HCT116 (cell line): Measurements from ENCODE around the gene KLK5. TPM values are rescaled to one million over a fixed set of nuclear protein-coding genes. Genes with fewer than 3 reads are reported as not detected.

ENCODE experiments used
- ATAC-seq: fragments of 200-7000 bp; cut with Tn5 transposase; 2 replicates; pipeline ENCODE4 v1.9.1; 2020; ENCODE audit warnings: mild to moderate bottlenecking, moderate library complexity
- BruUV-seq: library from RNA; stranded (reverse); fragments of 400-500 nt; replicated peaks from 2 replicates; lab custom pipeline; 2021; lab: Mats Ljungman, UMichigan
- CTCF ChIA-PET: fragments of 300-600 bp; sonication (Branson Sonifier 250); formaldehyde crosslinking; loops from one replicate; lab custom pipeline; 2021; ENCODE audit warnings: antibody characterized with exemption; lab: Charles Lee
- POLR2A ChIA-PET: fragments of 300-600, 350-600 bp; sonication (Branson Sonifier 250); formaldehyde crosslinking; loops from one replicate; lab custom pipeline; 2021; ENCODE audit warnings: antibody characterized with exemption; lab: Charles Lee
- RAD21 ChIA-PET, 2 experiments: fragments of 300-600 bp; sonication (Branson Sonifier 250); formaldehyde crosslinking; loops; one replicate each; lab custom pipeline; 2023; ENCODE audit warnings: low total read pairs in 2 of 2; ENCODE audit not compliant: uncharacterized antibody in 2 of 2, unreplicated experiment in 2 of 2, low non-redundant PET in 1 of 2; lab: Charles Lee
- DNase-seq: peaks from one replicate; pipeline ENCODE4 v3.0.0-alpha.2; 2010; ENCODE audit warnings: low read depth, low spot score
- H2AFZ ChIP-seq: fragments of 200-600 bp; shearing (Covaris generic), sonication (generic); 2 replicates; pipeline ENCODE4 v1.6.1; 2017; ENCODE audit warnings: low read depth, mixed run types, mixed read lengths, antibody characterized with exemption, low read length; ENCODE audit not compliant: poor library complexity, severe bottlenecking
- H3K27ac ChIP-seq: 2 replicates; pipeline ENCODE4 v1.5.1; 2012; ENCODE audit warnings: low read depth, low read length
- H3K27me3 ChIP-seq: fragments of 200-600 bp; sonication (generic); 2 replicates; pipeline ENCODE4 v1.6.1; 2016; ENCODE audit warnings: mixed run types, low read length, mixed read lengths; ENCODE audit not compliant: insufficient read depth
- H3K36me3 ChIP-seq, 2 experiments: fragments of 200-500 bp in 1 of 2; fragments of 200-600 bp in 1 of 2; sonication (Bioruptor generic) in 1 of 2; sonication (generic) in 1 of 2; 2 replicates each; pipeline versions ENCODE4 v1.5.1 to v1.6.1; 2014 to 2016; ENCODE audit warnings: low read length in 2 of 2, inconsistent platforms in 1 of 2, mixed read lengths in 1 of 2, mixed run types in 1 of 2; ENCODE audit not compliant: insufficient read depth in 2 of 2, control insufficient read depth in 1 of 2
- H3K4me1 ChIP-seq, 2 experiments: fragments of 200-600 bp in 1 of 2; sonication (generic) in 1 of 2; 2 replicates each; pipeline versions ENCODE4 v1.5.1 to v1.6.1; 2012 to 2017; ENCODE audit warnings: low read length in 2 of 2, inconsistent platforms in 1 of 2, mild to moderate bottlenecking in 1 of 2, mixed read lengths in 1 of 2, mixed run types in 1 of 2, moderate library complexity in 1 of 2; ENCODE audit not compliant: insufficient read depth in 2 of 2, control insufficient read depth in 1 of 2
- H3K4me2 ChIP-seq: fragments of 200-600 bp; sonication (generic); 2 replicates; pipeline ENCODE4 v1.6.1; 2017; ENCODE audit warnings: mixed run types, low read length, mixed read lengths
- H3K4me3 ChIP-seq, 2 experiments: fragments of 200-600 bp in 1 of 2; sonication (generic) in 1 of 2; replicated peaks in 1 of 2; 2 replicates each; pipeline ENCODE4 v1.5.1; 2011 to 2016; ENCODE audit warnings: low read length in 2 of 2, control low read depth in 1 of 2, low read depth in 1 of 2, mild to moderate bottlenecking in 1 of 2, mixed read lengths in 1 of 2, mixed run types in 1 of 2
- H3K79me2 ChIP-seq: fragments of 200-600 bp; sonication (generic); 2 replicates; pipeline ENCODE4 v1.6.1; 2017; ENCODE audit warnings: mild to moderate bottlenecking, mixed run types, low read length, moderate library complexity, mixed read lengths; ENCODE audit not compliant: insufficient read depth
- H3K9ac ChIP-seq: fragments of 200-600 bp; sonication (generic); 2 replicates; pipeline ENCODE4 v1.6.1; 2016; ENCODE audit warnings: low read length, mixed read lengths
- H3K9me2 ChIP-seq: fragments of 200-600 bp; sonication (generic), shearing (Covaris generic); 2 replicates; pipeline ENCODE4 v1.6.1; 2017; ENCODE audit warnings: mixed run types, mild to moderate bottlenecking, moderate library complexity; ENCODE audit not compliant: insufficient read depth
- H3K9me3 ChIP-seq, 2 experiments: fragments of 200-500 bp in 1 of 2; fragments of 200-600 bp in 1 of 2; sonication (Bioruptor generic) in 1 of 2; sonication (generic) in 1 of 2; 2 replicates each; pipeline ENCODE4 v1.6.1; 2014 to 2017; ENCODE audit warnings: low read length in 2 of 2, mixed read lengths in 2 of 2, inconsistent platforms in 1 of 2, low read depth in 1 of 2, mild to moderate bottlenecking in 1 of 2, mixed run types in 1 of 2, moderate library complexity in 1 of 2; ENCODE audit not compliant: control insufficient read depth in 1 of 2, insufficient read depth in 1 of 2
- H4K20me1 ChIP-seq: fragments of 200-600 bp; sonication (generic), shearing (Covaris generic); 2 replicates; pipeline ENCODE4 v1.6.1; 2017; ENCODE audit warnings: mixed run types, mild to moderate bottlenecking, moderate library complexity; ENCODE audit not compliant: insufficient read depth
- CEBPB ChIP-seq: IDR thresholded peaks from 2 replicates; pipeline ENCODE4 v1.6.1; 2012; ENCODE audit warnings: low read depth
- EGR1 ChIP-seq: IDR thresholded peaks from 2 replicates; pipeline ENCODE4 v1.6.1; 2012; ENCODE audit warnings: low read depth
- ELF1 ChIP-seq: IDR thresholded peaks from 2 replicates; pipeline ENCODE4 v1.6.1; 2012; ENCODE audit warnings: low read depth, borderline replicate concordance
- EZH2phosphoT487 ChIP-seq: fragments of 200-600 bp; IDR thresholded peaks from 2 replicates; pipeline ENCODE4 v1.6.1; 2018; ENCODE audit warnings: antibody characterized with exemption, borderline replicate concordance
- POLR2AphosphoS5 ChIP-seq: IDR thresholded peaks from 2 replicates; pipeline ENCODE4 v1.6.1; 2011; ENCODE audit warnings: mild to moderate bottlenecking, low read depth, low read length, moderate library complexity
- RAD21 ChIP-seq: IDR thresholded peaks from 2 replicates; pipeline ENCODE4 v1.6.1; 2012; ENCODE audit warnings: low read depth, mild to moderate bottlenecking
- ZFX ChIP-seq: fragments of 450-650 bp; IDR thresholded peaks from 2 replicates; pipeline ENCODE4 v1.6.1; 2017
- ZNF274 ChIP-seq: fragments of 200-500 bp; sonication (Bioruptor generic); IDR thresholded peaks from 2 replicates; pipeline ENCODE4 v1.6.1; 2014; ENCODE audit warnings: mild to moderate bottlenecking, low read depth, low read length, inconsistent platforms
- intact Hi-C: fragments of 100-400 bp; cut with micrococcal nuclease; formaldehyde crosslinking; loops from 2 replicates; pipeline ENCODE4 v1.10.0; 2022
- total RNA-seq: library from RNA; stranded (reverse); gene quantifications from one replicate; pipeline ENCODE4 v1.2.1, GENCODE V29; 2021; ENCODE audit not compliant: unreplicated experiment
- TF ChIP-seq, protein P1 (sequence below): IDR thresholded peaks from 2 replicates; pipeline ENCODE4 v1.6.1; 2012; ENCODE audit warnings: low read depth
- TF ChIP-seq, protein P2 (sequence below): IDR thresholded peaks from 2 replicates; pipeline ENCODE4 v1.6.1; 2011; ENCODE audit warnings: mild to moderate bottlenecking, low read length, moderate library complexity; ENCODE audit not compliant: insufficient replicate concordance; ENCODE audit errors: extremely low read depth

The KLK5 gene
- total RNA-seq, 1 experiment from 2014 or later, result 1.2 TPM

DNA sequence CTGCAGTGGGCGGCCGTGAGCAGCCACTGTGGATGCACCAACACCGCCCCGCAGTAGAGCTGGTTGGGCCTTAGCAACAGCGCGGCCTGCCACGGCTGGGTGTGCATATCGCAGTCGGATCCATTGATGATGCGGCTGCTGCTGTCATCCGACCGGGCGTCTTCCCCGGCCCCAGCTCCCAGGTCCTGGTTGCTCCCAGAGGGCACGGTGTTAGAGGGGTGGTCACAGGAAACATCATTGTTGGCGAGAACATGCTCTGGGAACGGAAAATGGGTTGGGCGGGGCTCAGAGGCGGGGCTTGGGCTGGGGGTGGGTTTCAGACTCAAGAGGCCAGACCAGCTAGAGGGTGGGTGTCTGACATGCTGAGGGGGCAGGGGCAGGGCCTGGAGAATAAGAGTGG is 3.0 kb downstream of the KLK5 start (continued):
- TF ChIP-seq, protein P1, sequence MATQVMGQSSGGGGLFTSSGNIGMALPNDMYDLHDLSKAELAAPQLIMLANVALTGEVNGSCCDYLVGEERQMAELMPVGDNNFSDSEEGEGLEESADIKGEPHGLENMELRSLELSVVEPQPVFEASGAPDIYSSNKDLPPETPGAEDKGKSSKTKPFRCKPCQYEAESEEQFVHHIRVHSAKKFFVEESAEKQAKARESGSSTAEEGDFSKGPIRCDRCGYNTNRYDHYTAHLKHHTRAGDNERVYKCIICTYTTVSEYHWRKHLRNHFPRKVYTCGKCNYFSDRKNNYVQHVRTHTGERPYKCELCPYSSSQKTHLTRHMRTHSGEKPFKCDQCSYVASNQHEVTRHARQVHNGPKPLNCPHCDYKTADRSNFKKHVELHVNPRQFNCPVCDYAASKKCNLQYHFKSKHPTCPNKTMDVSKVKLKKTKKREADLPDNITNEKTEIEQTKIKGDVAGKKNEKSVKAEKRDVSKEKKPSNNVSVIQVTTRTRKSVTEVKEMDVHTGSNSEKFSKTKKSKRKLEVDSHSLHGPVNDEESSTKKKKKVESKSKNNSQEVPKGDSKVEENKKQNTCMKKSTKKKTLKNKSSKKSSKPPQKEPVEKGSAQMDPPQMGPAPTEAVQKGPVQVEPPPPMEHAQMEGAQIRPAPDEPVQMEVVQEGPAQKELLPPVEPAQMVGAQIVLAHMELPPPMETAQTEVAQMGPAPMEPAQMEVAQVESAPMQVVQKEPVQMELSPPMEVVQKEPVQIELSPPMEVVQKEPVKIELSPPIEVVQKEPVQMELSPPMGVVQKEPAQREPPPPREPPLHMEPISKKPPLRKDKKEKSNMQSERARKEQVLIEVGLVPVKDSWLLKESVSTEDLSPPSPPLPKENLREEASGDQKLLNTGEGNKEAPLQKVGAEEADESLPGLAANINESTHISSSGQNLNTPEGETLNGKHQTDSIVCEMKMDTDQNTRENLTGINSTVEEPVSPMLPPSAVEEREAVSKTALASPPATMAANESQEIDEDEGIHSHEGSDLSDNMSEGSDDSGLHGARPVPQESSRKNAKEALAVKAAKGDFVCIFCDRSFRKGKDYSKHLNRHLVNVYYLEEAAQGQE, result no peak
- no peak for TF ChIP-seq RAD21

DNA sequence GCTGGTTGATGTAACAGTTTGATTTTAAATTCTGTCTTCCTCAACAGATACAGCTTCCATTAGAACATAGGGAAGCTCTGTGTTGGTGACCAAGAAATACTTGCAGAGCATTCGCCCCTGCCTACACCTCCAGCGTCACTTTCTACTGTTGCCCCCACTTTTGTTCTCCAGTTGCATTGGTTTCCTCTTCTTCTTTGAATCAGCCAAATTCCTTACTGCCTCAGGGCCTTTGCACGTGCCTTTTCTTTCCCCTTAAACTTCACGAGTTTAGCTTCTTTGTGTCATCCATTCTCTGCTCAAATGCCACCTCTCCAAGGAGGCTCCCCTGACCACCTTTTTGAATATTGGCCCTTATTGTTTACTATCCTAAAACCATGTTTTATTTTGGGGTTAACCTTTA is 5.7 kb downstream of the KLK5 start:
- H3K79me2 ChIP-seq, result no peaks in the 10 kb centered on the region
- H3K9ac ChIP-seq, result no peak overlapping the region
- RAD21 ChIA-PET, result no interaction called here
- CTCF ChIA-PET, result interaction anchor here (0.5 to 1.1 kb wide), 2 partner anchors 25 to 165 kb away, joined by 3 to 4 read pairs; no protein-coding TSS in a partner anchor
- ATAC-seq (no peak), DNase-seq (no peak)
- H3K27ac ChIP-seq, result no peak overlapping the region
- intact Hi-C loops, result no loop called here
- H3K4me2 ChIP-seq, result no peak overlapping the region
- H4K20me1 ChIP-seq, result no peaks in the 10 kb centered on the region
- no TSS peak for BruUV-seq
- peaks cover 2 to 12% of the 10 kb centered on the region in 2 experiments; a peak in 3 of 4 replicates for H3K4me1 ChIP-seq
- no peak overlapping the region for H3K4me3 ChIP-seq
- H3K9me3 ChIP-seq, result no peaks in the 10 kb centered on the region
- H3K27me3 ChIP-seq, result no peaks in the 10 kb centered on the region
- no peak for TF ChIP-seq POLR2AphosphoS5
- no peak for TF ChIP-seq CEBPB
- TF ChIP-seq, protein P2, sequence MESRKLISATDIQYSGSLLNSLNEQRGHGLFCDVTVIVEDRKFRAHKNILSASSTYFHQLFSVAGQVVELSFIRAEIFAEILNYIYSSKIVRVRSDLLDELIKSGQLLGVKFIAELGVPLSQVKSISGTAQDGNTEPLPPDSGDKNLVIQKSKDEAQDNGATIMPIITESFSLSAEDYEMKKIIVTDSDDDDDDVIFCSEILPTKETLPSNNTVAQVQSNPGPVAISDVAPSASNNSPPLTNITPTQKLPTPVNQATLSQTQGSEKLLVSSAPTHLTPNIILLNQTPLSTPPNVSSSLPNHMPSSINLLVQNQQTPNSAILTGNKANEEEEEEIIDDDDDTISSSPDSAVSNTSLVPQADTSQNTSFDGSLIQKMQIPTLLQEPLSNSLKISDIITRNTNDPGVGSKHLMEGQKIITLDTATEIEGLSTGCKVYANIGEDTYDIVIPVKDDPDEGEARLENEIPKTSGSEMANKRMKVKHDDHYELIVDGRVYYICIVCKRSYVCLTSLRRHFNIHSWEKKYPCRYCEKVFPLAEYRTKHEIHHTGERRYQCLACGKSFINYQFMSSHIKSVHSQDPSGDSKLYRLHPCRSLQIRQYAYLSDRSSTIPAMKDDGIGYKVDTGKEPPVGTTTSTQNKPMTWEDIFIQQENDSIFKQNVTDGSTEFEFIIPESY, result no peak
- no peak for TF ChIP-seq RAD21
- TF ChIP-seq EGR1, result no peak
- TF ChIP-seq ELF1, result no peak
- no peak for TF ChIP-seq EZH2phosphoT487
- no peak for TF ChIP-seq ZNF274
- TF ChIP-seq ZFX, result no peak
- H3K9me2 ChIP-seq, result no peaks in the 10 kb centered on the region
- POLR2A ChIA-PET, result interaction anchor here (0.7 kb wide), 1 partner anchor 323 kb away, joined by 3 read pairs; no protein-coding TSS in a partner anchor
- H3K36me3 ChIP-seq, result no peaks in the 10 kb centered on the region
- H2AFZ ChIP-seq, result no peak overlapping the region
